Measurements from ENCODE around the gene RAP2B.

GRCh38 chr3:153180860-153181372 lies 18.9 kb downstream of the RAP2B start:
- no peak for TF ChIP-seq CTCF (IDR thresholded peaks at IDR 0.05; ENCODE audit: poor library complexity, severe bottlenecking)
- no peak for TF ChIP-seq EZH2 (IDR thresholded peaks at IDR 0.05; ENCODE audit: borderline replicate concordance, insufficient read depth, low read length, poor library complexity, severe bottlenecking)
- no peak for TF ChIP-seq TAF1 (IDR thresholded peaks at IDR 0.05; ENCODE audit: low read depth)
- TF ChIP-seq POLR2AphosphoS5 (IDR thresholded peaks at IDR 0.05) = no peak
- TF ChIP-seq RAD21 (conservative IDR thresholded peaks at IDR 0.05) = no peak
- TF ChIP-seq SMC3 (conservative IDR thresholded peaks at IDR 0.05; ENCODE audit: poor library complexity) = no peak
- no peak for TF ChIP-seq REST (IDR thresholded peaks at IDR 0.05; ENCODE audit: borderline replicate concordance)
- TF ChIP-seq EP300 (conservative IDR thresholded peaks at IDR 0.05; ENCODE audit: poor library complexity, severe bottlenecking) = no peak

All from neural cell (in vitro differentiated cells).